Measurements from ENCODE around the gene ERBB2.

GRCh38 chr17:39751637-39752036 lies 51.8 kb downstream of the ERBB2 start:
- TF ChIP-seq CTCF (IDR thresholded peaks at IDR 0.05) (no peak), POLR2AphosphoS5 (IDR thresholded peaks at IDR 0.05) (no peak), POLR2A (IDR thresholded peaks at IDR 0.05) (no peak), EP300 (IDR thresholded peaks at IDR 0.05) (no peak)
